ENCODE data around the gene TBC1D8.
"Not testable (repeated sequence)": the region's sequence is repeated elsewhere in the genome, so short reads cannot be mapped to it uniquely, and the experiment has no call there.

TBC1D8 gene

GRCh38 chr2:101151146-101151858 is at the start of gene TBC1D8:
Gene TBC1D8 (minus strand): TSS chr2:101151382. CDS start chr2:101151253, 129 bp downstream.
- DNase-seq = peak; percentile 81

DNA sequence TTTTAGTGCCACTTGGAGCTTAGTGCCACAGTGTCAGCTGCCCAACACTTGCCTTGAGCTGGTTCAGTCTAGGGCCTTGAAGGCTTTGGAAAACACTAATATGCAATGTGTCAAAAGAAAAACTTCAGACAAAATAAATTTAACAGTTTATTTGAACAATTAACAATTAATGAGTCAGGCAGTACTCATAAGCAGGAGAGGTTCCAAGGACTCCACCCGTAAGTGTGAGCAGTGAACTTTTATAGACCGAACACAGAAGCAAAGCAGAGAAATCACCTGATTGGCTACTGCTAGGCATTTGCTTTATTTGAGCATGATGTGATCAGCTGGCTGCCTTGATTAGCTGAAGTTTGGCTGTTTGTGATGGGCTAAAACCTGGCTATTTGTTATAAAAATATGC is 49.5 kb upstream of the TBC1D8 start:
- no peak for DNase-seq

- DNase-seq = peak; percentile 78
These were observed 48.1 kb upstream of the TBC1D8 start for GRCh38 chr2:101199251-101199791.

DNA sequence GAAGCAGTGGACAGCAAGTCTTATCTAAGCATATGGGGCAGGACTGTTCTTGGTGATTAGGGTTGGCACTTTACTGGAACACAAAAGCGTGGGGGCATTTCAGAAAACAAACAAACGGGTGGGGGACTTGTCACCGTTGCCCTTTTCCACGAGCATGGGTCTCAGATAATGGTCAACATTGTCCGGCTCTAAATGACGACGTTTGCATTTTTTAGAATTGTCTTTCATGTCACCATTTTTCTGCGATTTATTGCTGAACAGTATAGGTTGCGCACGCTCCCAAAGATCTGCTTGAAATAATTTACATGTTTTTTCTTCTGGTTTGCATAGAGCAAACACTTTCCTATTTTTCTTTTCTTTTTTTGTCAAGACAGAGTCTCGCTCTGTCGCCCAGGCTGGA is 46.6 kb upstream of the TBC1D8 start:
- no peak for DNase-seq

DNA sequence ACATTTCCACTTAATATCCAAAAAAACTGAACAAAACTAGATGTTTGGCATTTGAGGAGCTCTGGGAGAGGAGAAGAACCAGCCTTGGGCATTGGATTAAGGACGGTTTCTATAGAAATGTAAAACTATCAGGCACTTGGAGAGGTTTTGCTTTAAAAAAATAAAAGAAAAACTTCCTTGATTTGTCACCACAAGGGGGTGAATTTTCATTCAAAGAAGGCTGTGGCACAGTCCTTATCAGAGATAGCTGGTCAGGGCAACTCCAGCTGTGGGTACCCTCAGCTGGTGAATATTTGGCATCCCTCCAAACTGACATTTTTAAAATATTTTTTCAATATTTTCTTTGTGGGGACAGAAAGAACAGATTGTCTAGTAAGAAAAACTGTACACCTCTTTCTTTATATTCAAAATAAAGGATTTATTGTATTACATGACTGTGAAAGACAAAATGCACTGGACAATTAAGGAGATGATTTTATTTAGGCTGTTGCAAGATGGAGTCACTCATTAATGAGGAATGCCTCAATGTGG is 46.1 kb upstream of the TBC1D8 start:
- no peak for DNase-seq

DNA sequence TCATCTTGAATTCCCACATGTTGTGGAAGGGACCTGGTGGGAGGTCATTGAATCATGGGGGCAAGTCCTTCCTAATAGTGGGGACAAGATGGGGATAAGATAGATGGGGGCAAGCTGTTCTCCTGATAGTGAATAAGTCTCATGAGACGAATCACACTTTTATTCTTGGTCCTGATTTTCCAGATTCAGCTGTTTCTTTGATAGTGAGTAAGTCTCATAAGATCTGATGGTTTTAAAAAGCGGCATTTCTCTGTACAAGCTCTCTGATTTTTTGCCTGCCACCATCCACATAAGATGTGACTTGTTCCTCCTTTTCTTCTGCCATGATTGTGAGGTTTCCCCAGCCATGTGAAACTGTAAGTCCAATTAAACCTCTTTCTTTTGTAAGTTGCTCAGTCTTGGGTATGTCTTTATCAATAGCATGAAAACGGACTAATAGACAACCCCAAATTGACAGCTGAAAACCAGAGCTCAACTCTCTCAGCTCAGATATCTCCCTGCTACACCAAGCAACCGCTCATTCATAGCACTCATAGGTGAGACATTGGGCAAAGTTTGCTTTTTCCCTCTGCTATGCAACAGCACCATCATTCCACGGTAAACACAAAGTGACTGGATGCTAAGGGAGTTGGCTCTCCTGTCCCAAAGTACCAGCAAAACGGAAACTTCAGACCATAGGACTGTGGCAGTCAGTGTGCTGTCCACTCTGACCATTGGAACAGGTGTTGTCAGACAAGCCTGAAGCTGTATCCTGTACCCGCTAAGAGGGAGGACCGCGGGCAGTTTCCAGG is 44.9 kb upstream of the TBC1D8 start:
- no peak for DNase-seq

DNA sequence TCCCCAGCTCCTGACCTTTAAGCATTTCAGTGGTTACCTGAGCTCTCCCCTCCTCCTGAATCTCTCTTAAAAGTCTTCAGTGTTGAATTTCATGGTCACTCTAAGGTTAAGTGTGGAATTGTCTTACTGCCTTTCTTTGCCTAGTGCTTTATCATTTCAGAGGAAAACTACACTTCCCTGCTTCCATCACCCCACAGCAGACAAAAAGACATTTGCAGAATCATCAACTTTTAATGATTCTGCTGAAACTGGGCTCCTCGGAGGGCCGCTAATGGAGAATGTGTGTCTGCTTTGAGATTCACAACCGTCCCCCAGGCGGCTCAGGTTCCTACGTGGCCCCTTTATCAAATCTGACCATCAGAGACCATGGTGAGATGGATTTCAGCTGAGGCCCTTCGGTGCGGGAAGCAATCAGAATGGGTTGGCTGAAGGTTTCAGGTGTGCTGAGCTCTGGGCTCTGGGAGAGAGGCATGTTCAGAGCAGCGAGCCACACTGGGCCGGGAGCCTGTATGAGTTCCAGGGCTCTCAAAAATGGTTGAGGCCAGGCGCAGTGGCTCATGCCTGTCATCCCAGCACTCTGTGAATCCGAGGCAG is 41.9 kb upstream of the TBC1D8 start:
- DNase-seq = no peak

DNA sequence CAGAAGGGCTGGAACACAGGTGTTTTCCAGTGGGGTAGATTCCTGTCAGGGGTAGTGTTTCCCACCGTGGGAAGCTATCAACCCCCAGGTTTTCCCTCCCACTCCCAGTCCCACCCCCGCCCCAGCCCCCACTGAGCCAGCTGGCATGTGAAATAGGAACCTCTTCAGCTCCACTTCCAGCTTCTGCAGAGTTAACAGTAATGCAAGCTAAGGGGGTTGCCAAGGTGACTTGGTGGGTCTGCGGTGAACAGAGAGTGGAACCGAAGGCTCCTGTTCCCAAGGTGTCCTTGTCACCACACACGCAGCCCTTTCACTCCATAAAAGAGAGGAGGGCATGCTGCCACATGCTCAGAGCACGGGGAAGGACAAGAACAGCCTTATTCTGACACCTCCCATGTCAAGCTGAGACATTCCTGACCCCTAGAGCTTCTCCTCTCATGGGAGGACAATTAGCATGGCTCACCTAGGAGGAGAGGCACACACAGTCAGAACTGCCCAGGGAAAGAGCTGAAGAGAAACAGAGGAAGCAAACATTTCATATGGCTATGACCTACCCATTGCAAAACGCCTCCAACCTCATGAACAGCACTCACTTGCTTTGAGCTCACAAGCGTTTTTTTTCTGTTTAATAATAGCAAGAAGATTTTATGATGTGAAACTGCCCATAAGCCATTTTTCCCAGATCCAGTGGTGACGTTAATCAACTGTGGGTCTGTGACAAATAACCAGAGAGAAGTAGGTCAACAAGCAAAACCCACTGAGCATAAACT is 39.8 kb upstream of the TBC1D8 start:
- no peak for DNase-seq

GRCh38 chr2:101188683-101189405 is 37.7 kb upstream of the TBC1D8 start:
- peak; percentile 34 for DNase-seq

DNA sequence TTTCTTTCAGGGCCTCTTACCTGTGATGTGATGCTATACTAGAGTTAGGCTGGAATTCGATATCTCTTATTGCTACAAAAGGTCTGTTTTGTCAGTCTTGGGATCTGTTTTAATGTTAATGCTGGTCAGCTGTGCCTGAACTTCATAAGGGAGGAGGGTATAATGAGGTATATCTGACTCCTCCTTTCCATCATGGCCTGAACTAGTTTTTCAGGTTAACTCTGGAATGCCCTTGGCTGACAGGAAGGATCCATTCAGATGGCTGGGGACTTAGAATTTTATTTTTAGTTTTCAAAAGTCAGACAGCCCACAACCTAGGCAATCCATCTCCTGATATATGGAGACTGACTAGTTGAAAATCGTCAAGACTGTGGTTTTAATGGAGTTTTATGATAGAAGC is 35.9 kb upstream of the TBC1D8 start:
- DNase-seq = no peak

GRCh38 chr2:101185656-101186055 is 34.5 kb upstream of the TBC1D8 start:
- DNase-seq = no peak

DNA sequence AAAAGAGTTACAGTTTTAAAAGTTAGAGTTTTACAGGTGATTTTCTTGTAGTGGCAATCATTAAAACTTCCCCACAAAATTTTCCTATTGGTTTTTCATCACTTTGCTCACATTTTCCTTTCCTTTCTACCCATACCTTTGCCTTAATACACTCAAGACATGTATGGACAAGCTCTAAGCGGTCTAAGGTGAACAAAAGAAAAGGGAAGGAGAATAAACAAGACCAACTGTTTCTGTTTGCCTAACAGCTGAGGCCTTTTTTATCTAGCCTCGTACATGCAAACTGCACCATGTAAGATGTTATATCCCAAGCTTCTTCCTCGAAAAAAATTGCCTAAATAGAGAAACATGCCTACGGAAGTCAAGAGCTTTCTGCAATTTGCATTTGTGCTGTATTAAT is 33.9 kb upstream of the TBC1D8 start:
- no peak for DNase-seq

GRCh38 chr2:101179982-101180381 is 28.8 kb upstream of the TBC1D8 start:
- DNase-seq = no peak

DNA sequence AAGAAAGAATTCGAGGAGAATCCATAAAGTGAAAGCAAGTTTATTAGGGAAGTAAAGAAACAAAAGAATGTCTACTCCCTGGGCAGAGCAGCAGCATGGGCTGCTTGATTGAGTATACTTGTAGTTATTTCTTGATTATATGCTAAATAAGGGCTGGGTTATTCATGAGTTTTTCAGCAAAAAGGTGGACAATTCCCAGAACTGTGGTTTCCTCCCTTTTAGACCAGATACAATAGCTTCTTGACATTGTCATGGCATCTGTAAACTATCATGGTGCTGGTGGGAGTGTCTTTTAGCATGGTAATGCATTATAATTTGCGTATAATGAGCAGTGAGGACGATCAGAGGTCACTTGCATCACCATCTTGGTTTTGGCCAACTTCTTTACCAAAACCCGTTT is 25.6 kb upstream of the TBC1D8 start:
- DNase-seq = no peak

DNA sequence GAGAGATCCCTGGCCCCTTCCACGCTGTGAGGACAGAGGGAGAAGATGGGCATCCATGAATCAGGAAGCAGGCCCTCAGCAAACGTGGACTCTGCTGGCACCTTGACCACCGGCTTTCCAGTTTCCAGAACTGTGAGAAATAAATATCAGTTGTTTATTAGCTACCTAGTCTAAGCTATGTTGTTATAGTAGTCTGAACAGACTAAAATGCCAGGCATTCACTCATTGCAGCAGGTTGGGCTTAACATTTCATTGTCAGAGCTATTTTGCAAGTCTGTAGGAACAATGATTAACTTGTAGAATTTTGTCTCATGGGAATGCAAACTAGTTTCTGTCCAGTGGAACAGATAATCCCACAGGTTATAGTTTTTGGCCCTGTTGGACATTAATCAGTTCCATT is 24.8 kb upstream of the TBC1D8 start:
- no peak for DNase-seq

DNA sequence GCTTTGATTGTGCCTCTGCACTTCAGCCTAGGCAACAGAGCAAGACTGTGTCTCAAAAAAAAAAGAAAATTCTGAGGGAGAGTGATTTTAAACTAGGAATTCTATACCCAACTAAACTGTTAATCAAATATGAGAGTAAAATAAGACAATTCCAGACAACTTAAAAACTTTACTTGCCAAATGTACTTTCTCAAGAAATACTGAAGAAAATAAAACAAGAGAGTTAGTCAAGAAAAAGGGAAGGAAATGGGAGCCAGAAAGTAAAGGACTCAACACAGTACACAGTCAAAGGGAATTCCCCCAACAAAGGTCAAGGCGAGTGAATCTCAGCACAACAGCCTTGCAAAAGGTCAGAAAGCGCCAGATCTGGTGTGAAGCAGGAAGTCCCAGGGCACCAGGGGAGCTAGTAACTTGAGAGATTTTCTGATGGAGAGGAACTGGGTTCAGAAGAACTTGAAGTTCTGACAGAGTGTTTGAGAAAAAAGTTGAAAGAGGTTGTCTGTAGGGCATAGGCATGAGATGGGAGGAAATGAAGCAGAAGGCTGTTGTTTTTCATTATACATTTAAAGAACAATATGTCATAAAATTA is 22.6 kb upstream of the TBC1D8 start:
- DNase-seq = no peak

- DNase-seq = not testable (repeated sequence)
These were observed 18.6 kb upstream of the TBC1D8 start for GRCh38 chr2:101169822-101170221.

DNA sequence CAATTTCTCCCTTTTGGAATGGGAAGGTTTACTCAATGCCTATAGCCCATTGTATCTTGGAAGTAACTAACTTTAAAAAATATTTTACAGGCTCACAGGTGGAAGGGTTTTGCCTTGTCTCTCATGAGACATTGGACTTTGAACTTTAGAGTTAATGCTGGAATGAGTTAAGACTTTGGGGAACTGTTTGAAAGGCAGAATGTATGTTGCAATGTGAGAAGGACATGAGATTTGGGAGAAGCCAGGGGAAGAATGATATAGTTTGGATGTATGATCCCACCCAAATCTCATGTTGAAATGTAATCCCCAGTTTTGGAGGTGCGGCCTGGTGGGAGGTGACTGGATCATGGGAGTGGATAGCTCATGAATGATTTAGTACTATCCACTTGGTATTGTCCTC is 17.5 kb upstream of the TBC1D8 start:
- DNase-seq = no peak

- DNase-seq = not testable (repeated sequence)
These were observed 16.4 kb upstream of the TBC1D8 start for GRCh38 chr2:101167532-101167931.

GRCh38 chr2:101164021-101164420 is 12.8 kb upstream of the TBC1D8 start:
- no peak for DNase-seq

DNA sequence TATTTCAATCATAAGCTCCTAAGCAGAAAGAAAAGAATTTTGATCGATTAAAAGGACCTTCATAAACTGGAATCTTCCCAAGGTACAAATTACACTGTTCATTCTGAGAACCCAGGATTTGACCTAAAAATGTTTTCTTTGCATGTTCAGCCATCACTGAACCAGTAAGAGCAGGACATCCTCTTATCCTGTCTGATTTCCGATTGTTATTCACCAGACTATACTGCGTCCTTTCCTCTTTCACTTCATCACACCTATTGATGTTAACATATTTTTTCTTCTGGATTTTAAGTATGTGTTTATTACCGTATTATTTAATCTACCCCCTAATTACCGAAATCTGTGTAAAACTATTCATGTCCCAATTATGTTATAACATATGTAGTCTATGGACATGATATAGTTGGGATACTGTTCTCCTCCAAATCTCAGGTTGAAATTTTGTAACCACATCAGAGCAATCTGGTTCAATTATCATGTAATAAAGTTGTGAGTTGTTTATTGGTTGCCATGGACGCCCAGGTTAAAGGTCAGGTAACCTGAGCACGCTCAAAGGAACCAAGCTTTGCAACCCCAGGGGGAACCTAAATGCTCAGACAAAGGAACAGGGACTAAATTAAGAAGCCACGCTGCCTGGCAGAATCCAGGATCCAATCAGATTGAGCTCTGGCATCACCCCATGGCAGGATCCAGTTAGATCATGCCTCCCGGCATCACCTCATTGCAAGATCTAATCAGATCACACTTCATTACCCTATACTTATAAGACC is 11.6 kb upstream of the TBC1D8 start:
- DNase-seq = no peak
